ENCODE data around the gene MPHOSPH9.

DNA sequence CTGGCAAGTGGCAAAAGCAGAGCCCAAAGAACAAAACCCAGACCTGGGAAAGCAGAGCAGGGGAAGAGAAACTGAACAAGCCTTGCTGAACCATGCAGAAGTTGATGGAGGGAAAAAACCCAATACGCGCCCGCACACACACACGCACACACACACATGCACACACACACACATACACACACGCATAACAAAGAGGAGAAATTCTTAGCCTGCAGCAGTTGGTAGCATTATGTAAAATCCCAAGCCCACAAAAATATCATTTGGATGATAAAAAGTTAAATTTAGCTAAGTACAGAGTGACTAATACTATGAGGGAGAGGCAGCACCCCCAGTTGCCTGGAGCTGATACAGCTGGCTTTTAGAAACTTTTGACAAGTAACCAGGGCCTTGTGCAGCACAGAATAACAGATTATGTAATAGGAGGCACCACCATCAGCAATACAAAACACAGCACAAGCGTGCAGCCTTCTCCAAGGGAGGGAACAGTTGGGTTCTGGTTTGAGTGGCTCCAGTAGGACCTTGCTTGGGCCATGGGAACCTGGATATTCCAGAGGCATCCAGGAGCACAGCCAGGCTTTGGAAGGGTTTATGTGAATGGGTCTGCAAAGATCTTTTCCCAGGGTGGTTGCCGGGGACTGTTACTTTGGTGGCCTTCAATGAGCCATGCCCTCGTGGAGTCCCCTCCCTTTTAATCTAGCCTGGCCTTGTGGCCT lies 117.4 kb downstream of the MPHOSPH9 start:
- TF ChIP-seq, protein P1, sequence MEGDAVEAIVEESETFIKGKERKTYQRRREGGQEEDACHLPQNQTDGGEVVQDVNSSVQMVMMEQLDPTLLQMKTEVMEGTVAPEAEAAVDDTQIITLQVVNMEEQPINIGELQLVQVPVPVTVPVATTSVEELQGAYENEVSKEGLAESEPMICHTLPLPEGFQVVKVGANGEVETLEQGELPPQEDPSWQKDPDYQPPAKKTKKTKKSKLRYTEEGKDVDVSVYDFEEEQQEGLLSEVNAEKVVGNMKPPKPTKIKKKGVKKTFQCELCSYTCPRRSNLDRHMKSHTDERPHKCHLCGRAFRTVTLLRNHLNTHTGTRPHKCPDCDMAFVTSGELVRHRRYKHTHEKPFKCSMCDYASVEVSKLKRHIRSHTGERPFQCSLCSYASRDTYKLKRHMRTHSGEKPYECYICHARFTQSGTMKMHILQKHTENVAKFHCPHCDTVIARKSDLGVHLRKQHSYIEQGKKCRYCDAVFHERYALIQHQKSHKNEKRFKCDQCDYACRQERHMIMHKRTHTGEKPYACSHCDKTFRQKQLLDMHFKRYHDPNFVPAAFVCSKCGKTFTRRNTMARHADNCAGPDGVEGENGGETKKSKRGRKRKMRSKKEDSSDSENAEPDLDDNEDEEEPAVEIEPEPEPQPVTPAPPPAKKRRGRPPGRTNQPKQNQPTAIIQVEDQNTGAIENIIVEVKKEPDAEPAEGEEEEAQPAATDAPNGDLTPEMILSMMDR (IDR thresholded peaks at IDR 0.05) = no peak
- TF ChIP-seq POLR2AphosphoS5 (IDR thresholded peaks at IDR 0.05) = peak; percentile 74 to 80
- TF ChIP-seq POLR2A (IDR thresholded peaks at IDR 0.05; ENCODE audit: low read depth) = no peak
- no peak for TF ChIP-seq EP300 (IDR thresholded peaks at IDR 0.05)
